Endothelial cell of umbilical vein (primary cell): ENCODE measurements around the gene CAMTA1. TPM values are rescaled to one million over a fixed set of nuclear protein-coding genes. Genes with fewer than 3 reads are reported as not detected.

Source experiments
- BruUV-seq: library from RNA; stranded (reverse); fragments of 400-500 nt; replicated peaks from 2 replicates; lab custom pipeline; 2021; lab: Mats Ljungman, UMichigan
- CTCF ChIA-PET: fragments of 300-600, 350-600 bp; sonication (Branson Sonifier 250); formaldehyde crosslinking; loops from one replicate; lab custom pipeline; 2021; ENCODE audit warnings: antibody characterized with exemption, inconsistent platforms; lab: Charles Lee
- POLR2A ChIA-PET: fragments of 300-600, 350-600 bp; sonication (Branson Sonifier 250); formaldehyde crosslinking; loops from one replicate; lab custom pipeline; 2021; ENCODE audit warnings: antibody characterized with exemption, inconsistent platforms; lab: Charles Lee
- DNase-seq: peaks from one replicate; pipeline ENCODE4 v3.0.0-alpha.2; 2011; ENCODE audit warnings: low read depth, low spot score
- FAIRE-seq: peaks from 2 replicates; lab custom pipeline; 2011; peaks lifted over from hg19 to GRCh38; lab: Jason Lieb, UNC
- H2AFZ ChIP-seq: 2 replicates; pipeline ENCODE4 v1.6.0; 2012; ENCODE audit warnings: low read depth, low read length, control low read depth, inconsistent platforms
- H3K27ac ChIP-seq: 2 replicates; pipeline ENCODE4 v1.5.1; 2011; ENCODE audit warnings: low read depth, mild to moderate bottlenecking, control low read depth, low read length, moderate library complexity; ENCODE audit not compliant: insufficient read depth
- H3K27me3 ChIP-seq, 2 experiments: 2 replicates each; pipeline versions ENCODE4 v1.6.0 to v1.6.1; 2011; ENCODE audit warnings: low read length in 2 of 2, mixed read lengths in 1 of 2; ENCODE audit not compliant: control insufficient read depth in 2 of 2, insufficient read depth in 2 of 2
- H3K36me3 ChIP-seq, 2 experiments: 2 replicates in 1 of 2; 3 replicates in 1 of 2; pipeline ENCODE4 v1.5.1; 2011; ENCODE audit warnings: low read length in 2 of 2, mild to moderate bottlenecking in 1 of 2, moderate library complexity in 1 of 2; ENCODE audit not compliant: control insufficient read depth in 2 of 2, insufficient read depth in 2 of 2; ENCODE audit errors: extremely low read depth in 1 of 2
- H3K4me1 ChIP-seq: 3 replicates; pipeline ENCODE4 v1.5.1; 2011; ENCODE audit warnings: mild to moderate bottlenecking, low read length; ENCODE audit not compliant: control insufficient read depth, insufficient read depth; ENCODE audit errors: extremely low read depth
- H3K4me2 ChIP-seq: 2 replicates; pipeline ENCODE4 v1.6.1; 2011; ENCODE audit warnings: low read length, control low read depth, mixed read lengths; ENCODE audit not compliant: insufficient read depth
- H3K4me3 ChIP-seq, 3 experiments: fragments of 200-600 bp in 1 of 3; sonication (generic), shearing (Covaris generic) in 1 of 3; replicated peaks in 1 of 3; 2 replicates each; pipeline ENCODE4 v1.5.1; 2011 to 2016; ENCODE audit warnings: control low read depth in 3 of 3, low read length in 3 of 3, mild to moderate bottlenecking in 2 of 3, inconsistent platforms in 1 of 3, low read depth in 1 of 3, moderate library complexity in 1 of 3; ENCODE audit not compliant: insufficient read depth in 1 of 3
- H3K79me2 ChIP-seq: 2 replicates; pipeline ENCODE4 v1.6.0; 2012; ENCODE audit warnings: low read length, inconsistent platforms; ENCODE audit not compliant: control insufficient read depth, insufficient read depth
- H3K9ac ChIP-seq: replicated peaks from 2 replicates; pipeline ENCODE3; 2011; ENCODE audit warnings: low read length, control low read depth; ENCODE audit not compliant: insufficient read depth; ENCODE audit errors: extremely low read depth
- H3K9me1 ChIP-seq: replicated peaks from 3 replicates; pipeline ENCODE4 v1.6.0; 2011; ENCODE audit warnings: mild to moderate bottlenecking, low read length; ENCODE audit not compliant: control insufficient read depth, insufficient read depth; ENCODE audit errors: extremely low read depth
- H3K9me3 ChIP-seq: replicated peaks from 2 replicates; pipeline ENCODE4 v1.5.1; 2012; ENCODE audit warnings: low read length, inconsistent platforms; ENCODE audit not compliant: control insufficient read depth, insufficient read depth
- H4K20me1 ChIP-seq: replicated peaks from 2 replicates; pipeline ENCODE3; 2011; ENCODE audit warnings: mild to moderate bottlenecking, low read length; ENCODE audit not compliant: control insufficient read depth, insufficient read depth; ENCODE audit errors: extremely low read depth
- CTCF ChIP-seq, 2 donors: IDR thresholded peaks; 1 replicate in 1 of 2; 2 replicates in 1 of 2; pipeline ENCODE4 v1.5.1; 2011; ENCODE audit warnings: low read length in 2 of 2, mild to moderate bottlenecking in 2 of 2, moderate library complexity in 2 of 2, control low read depth in 1 of 2, inconsistent platforms in 1 of 2, low read depth in 1 of 2; ENCODE audit not compliant: insufficient read depth in 1 of 2; ENCODE audit errors: extremely low read depth in 1 of 2
- FOS ChIP-seq: IDR thresholded peaks from 2 replicates; pipeline ENCODE4 v1.6.1; 2011; ENCODE audit warnings: mild to moderate bottlenecking, low read length, moderate library complexity, borderline replicate concordance; ENCODE audit not compliant: insufficient read depth
- GATA2 ChIP-seq: IDR thresholded peaks from 2 replicates; pipeline ENCODE4 v1.7.0; 2011; ENCODE audit warnings: low read depth, mild to moderate bottlenecking, moderate library complexity, mixed read lengths, low read length; ENCODE audit not compliant: insufficient read length, insufficient read depth
- JUN ChIP-seq: IDR thresholded peaks from 2 replicates; pipeline ENCODE4 v1.6.1; 2011; ENCODE audit warnings: borderline replicate concordance, low read depth; ENCODE audit not compliant: insufficient read length, insufficient read depth
- MYC ChIP-seq: IDR thresholded peaks from one replicate; pipeline ENCODE4 v1.6.1; 2011; ENCODE audit warnings: mild to moderate bottlenecking, low read depth, low read length
- POLR2AphosphoS5 ChIP-seq: IDR thresholded peaks from 2 replicates; pipeline ENCODE4 v1.6.1; 2012; ENCODE audit warnings: low read depth, mild to moderate bottlenecking, control low read depth, low read length, moderate library complexity; ENCODE audit not compliant: insufficient read depth
- dilution Hi-C: fragments of 300-500 bp; cut with MboI; formaldehyde crosslinking; loops from one replicate; pipeline ENCODE4 v1.15.0; 2019; ENCODE audit warnings: low sequenced_read_pairs; ENCODE audit not compliant: extremely low pct_ligation_motif_present
- intact Hi-C: fragments of 100-400 bp; cut with micrococcal nuclease; formaldehyde crosslinking; loops from one replicate; pipeline ENCODE4 v1.10.0; 2022
- polyA plus RNA-seq, 4 experiments: library from polyadenylated mRNA; depleted of rRNA in 3 of 4; stranded (reverse) in 3 of 4; unstranded in 1 of 4; fragments of >200 nt; gene quantifications; 2 replicates each; pipeline versions ENCODE4 v1.2.1 to v1.2.3, GENCODE V29; 2011 to 2012; ENCODE audit warnings: missing spikeins in 1 of 4
- total RNA-seq: library from RNA; stranded (reverse); gene quantifications from 2 replicates; pipeline ENCODE4 v1.2.3, GENCODE V29; 2021
- TF ChIP-seq, protein P1 (sequence below): IDR thresholded peaks from 2 replicates; pipeline ENCODE4 v1.6.1; 2011; ENCODE audit not compliant: insufficient read depth, insufficient read length

CAMTA1 gene
- total and polyA plus RNA-seq, 2 donors (not counting 3 experiments of a cell fraction or from before 2014, with no cell fraction given), result 50.8 to 92.7 TPM

GRCh38 chr1:7174561-7174960, 389.3 kb downstream of the CAMTA1 start:
- intact Hi-C loops (no loop called here), dilution Hi-C loops (no loop called here)
- DNase-seq, result no peak
- no peaks in the 10 kb centered on the region for H3K4me1 ChIP-seq
- H3K9me1 ChIP-seq, result no peaks in the 10 kb centered on the region
- no peak for FAIRE-seq
- no peak overlapping the region for H3K9ac ChIP-seq
- H4K20me1 ChIP-seq, result no peaks in the 10 kb centered on the region
- no peaks in the 10 kb centered on the region for H3K36me3 ChIP-seq
- POLR2A ChIA-PET, result no interaction called here
- CTCF ChIA-PET, result no interaction called here
- no peak overlapping the region for H3K4me2 ChIP-seq
- TF ChIP-seq POLR2AphosphoS5, result no peak
- no peak for TF ChIP-seq GATA2
- no peak for TF ChIP-seq FOS
- TF ChIP-seq, protein P1, sequence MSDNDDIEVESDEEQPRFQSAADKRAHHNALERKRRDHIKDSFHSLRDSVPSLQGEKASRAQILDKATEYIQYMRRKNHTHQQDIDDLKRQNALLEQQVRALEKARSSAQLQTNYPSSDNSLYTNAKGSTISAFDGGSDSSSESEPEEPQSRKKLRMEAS, result no peak
- H3K27me3 ChIP-seq, result no peaks in the 10 kb centered on the region
- H2AFZ ChIP-seq, result no peak overlapping the region
- BruUV-seq, result no TSS peak
- H3K27ac ChIP-seq, result no peak overlapping the region
- H3K4me3 ChIP-seq, result no peak overlapping the region
- no peaks in the 10 kb centered on the region for H3K79me2 ChIP-seq
- H3K9me3 ChIP-seq, result no peaks in the 10 kb centered on the region

- Histone ChIP-seq H3K9ac (no peak overlapping the region), H3K27me3 (no peaks in the 10 kb centered on the region), H3K36me3 (no peaks in the 10 kb centered on the region), H2AFZ (no peak overlapping the region), H3K9me3 (no peaks in the 10 kb centered on the region), H3K79me2 (no peaks in the 10 kb centered on the region), H3K4me2 (no peak overlapping the region), H3K27ac (no peak overlapping the region), H3K9me1 (no peaks in the 10 kb centered on the region), H3K4me1 (no peaks in the 10 kb centered on the region), H3K4me3 (no peak overlapping the region), H4K20me1 (no peaks in the 10 kb centered on the region)
- dilution Hi-C loops (no loop called here), intact Hi-C loops (no loop called here)
- ChIA-PET POLR2A (no interaction called here), CTCF (no interaction called here)
- BruUV-seq, result no TSS peak
- TF ChIP-seq, protein P1, result no peak
- TF ChIP-seq FOS, result no peak
- TF ChIP-seq CTCF (IDR thresholded peaks at IDR 0.05; ENCODE audit: extremely low read depth in 1 of 2, insufficient read depth in 1 of 2, low read depth in 1 of 2, low read length in 2 of 2), result no peak
- TF ChIP-seq JUN, result no peak
- no peak for TF ChIP-seq POLR2AphosphoS5
- no peak for TF ChIP-seq MYC
- FAIRE-seq, result no peak
- DNase-seq, result no peak
These were observed 390.0 kb downstream of the CAMTA1 start for GRCh38 chr1:7174980-7175906.
